ENCODE data around the gene PDE7B.
"Not testable (repeated sequence)": the region's sequence is repeated elsewhere in the genome, so short reads cannot be mapped to it uniquely, and the experiment has no call there.

Gene PDE7B

GRCh38 chr6:136117081-136117480, 265.6 kb downstream of the PDE7B start:
- no peak for DNase-seq

- DNase-seq, result no peak
Measured at GRCh38 chr6:136118787-136119186, 267.3 kb downstream of the PDE7B start.

GRCh38 chr6:136123468-136123867, 272.0 kb downstream of the PDE7B start:
- DNase-seq, result no peak

GRCh38 chr6:136125585-136125984, 274.1 kb downstream of the PDE7B start:
- DNase-seq, result no peak

- DNase-seq, result no peak
Measured at GRCh38 chr6:136127873-136128272, 276.4 kb downstream of the PDE7B start.

GRCh38 chr6:136129365-136129764, 277.9 kb downstream of the PDE7B start:
- no peak for DNase-seq

- DNase-seq, result no peak
Measured at GRCh38 chr6:136134268-136134667, 282.8 kb downstream of the PDE7B start.

- DNase-seq, result no peak
Measured at GRCh38 chr6:136134751-136135150, 283.2 kb downstream of the PDE7B start.

- DNase-seq, result no peak
Measured at GRCh38 chr6:136136274-136136673, 284.8 kb downstream of the PDE7B start.

- DNase-seq, result no peak
Measured at GRCh38 chr6:136137008-136137692, 285.6 kb downstream of the PDE7B start.

- no peak for DNase-seq
Measured at GRCh38 chr6:136137739-136138402, 286.4 kb downstream of the PDE7B start.

GRCh38 chr6:136139111-136139510, 287.6 kb downstream of the PDE7B start:
- not testable (repeated sequence) for DNase-seq

- no peak for DNase-seq
Measured at GRCh38 chr6:136144251-136145023, 292.9 kb downstream of the PDE7B start.

- DNase-seq, result no peak
Measured at GRCh38 chr6:136146130-136146529, 294.6 kb downstream of the PDE7B start.

- no peak for DNase-seq
Measured at GRCh38 chr6:136147342-136147741, 295.8 kb downstream of the PDE7B start.

GRCh38 chr6:136148051-136148450, 296.6 kb downstream of the PDE7B start:
- DNase-seq, result no peak

- no peak for DNase-seq
Measured at GRCh38 chr6:136148523-136148922, 297.0 kb downstream of the PDE7B start.

GRCh38 chr6:136149311-136149710, 297.8 kb downstream of the PDE7B start:
- no peak for DNase-seq

- DNase-seq, result no peak
Measured at GRCh38 chr6:136150961-136151360, 299.5 kb downstream of the PDE7B start.

- no peak for DNase-seq
Measured at GRCh38 chr6:136153707-136154375, 302.3 kb downstream of the PDE7B start.

- no peak for DNase-seq
Measured at GRCh38 chr6:136155191-136155590, 303.7 kb downstream of the PDE7B start.

GRCh38 chr6:136157743-136158142, 306.2 kb downstream of the PDE7B start:
- DNase-seq, result no peak

- no peak for DNase-seq
Measured at GRCh38 chr6:136158387-136158821, 306.9 kb downstream of the PDE7B start.
